Measurements from ENCODE around the gene COL3A1.

The COL3A1 gene

DNA sequence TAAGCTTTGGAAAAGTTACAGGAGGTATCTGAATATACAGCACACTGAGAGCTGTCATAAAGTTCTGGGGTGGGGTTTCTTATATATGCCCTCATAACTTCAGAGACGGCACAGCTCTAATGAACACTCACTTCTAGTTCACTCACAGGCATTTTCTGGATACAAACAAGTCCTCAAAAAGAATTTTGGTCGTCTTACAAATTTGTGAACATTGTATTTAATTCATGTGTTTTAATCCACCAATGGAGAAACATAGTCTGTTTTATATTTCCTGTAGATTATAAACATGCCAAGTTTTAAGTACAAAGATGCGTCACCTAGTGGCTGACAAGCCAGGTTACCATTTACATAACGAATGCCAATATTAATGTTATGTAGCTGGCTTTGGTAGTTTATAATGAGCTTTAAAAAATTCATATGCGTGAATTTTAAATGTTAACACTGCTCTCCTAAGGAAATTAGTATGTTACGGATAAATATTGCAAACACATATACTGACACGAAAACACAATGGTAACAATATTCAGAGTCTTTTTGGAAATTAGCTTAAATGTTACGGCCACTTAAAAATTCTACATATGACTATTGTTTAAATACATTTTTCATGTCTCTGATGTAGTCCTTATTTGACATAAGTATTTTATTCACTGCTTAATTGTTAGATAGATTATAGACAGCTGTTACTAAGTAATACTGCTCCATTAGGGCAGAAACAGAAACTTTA lies 2.5 kb downstream of the COL3A1 start:
- DNase-seq, result no peak

GRCh38 chr2:188977317-188977716 lies 3.1 kb downstream of the COL3A1 start:
- DNase-seq, result no peak

GRCh38 chr2:188978291-188979081 lies 4.3 kb downstream of the COL3A1 start:
- peak in 1 of 2 experiments; percentile 5 for DNase-seq

DNA sequence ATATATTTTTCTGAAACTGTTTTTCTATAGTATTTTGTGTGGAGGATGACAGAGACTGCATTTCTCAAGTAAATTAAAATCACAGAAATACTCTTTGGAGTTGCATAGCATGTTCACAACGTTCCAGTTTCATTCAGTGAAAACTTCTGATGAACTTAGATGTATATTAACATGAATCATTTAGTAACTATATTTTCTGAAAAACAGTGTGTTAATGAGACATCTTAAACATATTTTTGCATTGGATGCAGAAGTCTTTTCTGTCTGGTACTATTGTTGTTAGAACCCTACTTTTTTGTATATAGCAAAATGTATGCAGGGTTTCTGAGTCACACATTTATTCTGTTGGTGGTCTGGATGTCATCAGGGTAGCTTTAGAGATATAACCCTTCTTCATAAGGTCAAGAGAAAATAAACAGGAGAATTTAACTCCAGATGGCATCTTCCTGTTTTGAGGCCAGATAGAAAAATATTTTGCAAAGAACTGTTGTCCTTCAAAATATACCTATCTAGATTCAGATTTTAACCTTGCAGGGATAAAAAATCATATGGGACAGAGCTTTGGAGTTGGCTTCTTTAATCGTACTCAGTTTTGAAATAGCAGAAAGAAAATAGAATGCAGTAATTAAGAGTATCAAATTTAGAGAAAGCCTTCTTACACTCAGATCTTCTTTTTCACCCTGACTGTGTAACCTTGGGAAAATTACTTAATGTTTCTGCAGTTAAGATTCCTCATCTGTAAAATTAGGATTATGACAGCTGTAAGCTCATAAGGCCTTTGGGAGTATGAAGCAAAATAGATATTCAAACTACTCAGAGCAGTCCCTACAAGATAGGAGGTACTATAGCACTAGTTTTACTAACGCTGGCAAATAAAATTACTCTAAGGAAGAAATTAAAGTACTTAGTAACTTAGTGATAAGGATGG lies 5.3 kb downstream of the COL3A1 start:
- DNase-seq, result no peak

GRCh38 chr2:188983427-188984064 lies 9.4 kb downstream of the COL3A1 start:
- DNase-seq, result no peak

DNA sequence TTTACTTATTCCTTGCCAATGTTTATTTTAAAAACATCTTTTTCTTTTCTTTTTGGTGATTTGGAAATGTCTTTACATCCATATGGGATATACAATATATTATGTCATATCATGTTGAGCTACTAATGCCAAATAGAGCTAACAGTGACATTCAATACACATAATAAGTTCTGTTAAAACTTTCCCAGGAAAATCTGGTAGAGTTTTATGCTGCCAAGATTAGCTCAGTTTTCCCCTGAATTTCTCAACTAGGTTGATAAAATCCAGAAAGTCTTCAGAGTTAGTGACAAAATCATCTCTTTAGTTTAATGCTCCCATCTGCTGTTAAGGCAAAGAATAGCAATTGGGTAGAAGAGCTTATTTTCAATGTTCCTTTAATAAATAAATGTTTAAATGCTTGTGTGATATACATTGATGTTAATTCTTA lies 9.9 kb downstream of the COL3A1 start:
- no peak for DNase-seq

GRCh38 chr2:188984680-188985079 lies 10.5 kb downstream of the COL3A1 start:
- no peak for DNase-seq

DNA sequence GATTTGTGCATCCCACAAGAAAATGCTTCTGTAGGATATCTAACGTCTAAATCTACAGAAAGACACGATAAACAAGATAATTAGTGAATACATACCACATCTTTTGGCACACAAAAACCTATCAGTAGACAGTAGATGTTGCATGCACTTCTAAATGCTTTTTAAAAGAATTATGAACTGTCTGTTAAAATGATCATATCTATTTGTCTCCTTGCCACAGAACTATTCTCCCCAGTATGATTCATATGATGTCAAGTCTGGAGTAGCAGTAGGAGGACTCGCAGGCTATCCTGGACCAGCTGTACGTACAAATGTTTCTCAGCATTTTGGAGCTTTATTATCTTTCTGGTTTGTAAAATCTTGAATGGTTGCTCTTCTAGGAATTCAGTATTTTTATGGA lies 12.7 kb downstream of the COL3A1 start:
- no peak for DNase-seq

GRCh38 chr2:188993247-188993646 lies 19.1 kb downstream of the COL3A1 start:
- DNase-seq, result no peak

- DNase-seq, result no peak
These were observed 23.1 kb downstream of the COL3A1 start for GRCh38 chr2:188997263-188997662.

DNA sequence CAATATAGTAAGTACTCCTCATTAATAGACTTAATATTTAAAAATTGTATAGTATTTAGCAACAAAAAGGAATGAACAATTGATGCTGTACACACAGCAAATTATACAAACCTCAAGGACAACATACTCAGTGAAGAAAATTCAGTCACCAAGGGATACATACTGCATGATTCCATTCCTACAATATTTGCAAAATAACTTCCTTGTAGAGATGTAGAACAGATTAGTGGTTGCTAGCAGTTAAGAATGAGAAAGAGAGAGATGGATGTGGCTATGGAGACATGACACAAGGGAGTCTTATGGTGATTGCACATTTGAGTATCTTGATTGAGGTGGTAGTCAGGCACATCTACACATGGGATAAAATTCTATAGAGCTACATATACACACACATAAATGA lies 26.0 kb downstream of the COL3A1 start:
- DNase-seq, result no peak

DNA sequence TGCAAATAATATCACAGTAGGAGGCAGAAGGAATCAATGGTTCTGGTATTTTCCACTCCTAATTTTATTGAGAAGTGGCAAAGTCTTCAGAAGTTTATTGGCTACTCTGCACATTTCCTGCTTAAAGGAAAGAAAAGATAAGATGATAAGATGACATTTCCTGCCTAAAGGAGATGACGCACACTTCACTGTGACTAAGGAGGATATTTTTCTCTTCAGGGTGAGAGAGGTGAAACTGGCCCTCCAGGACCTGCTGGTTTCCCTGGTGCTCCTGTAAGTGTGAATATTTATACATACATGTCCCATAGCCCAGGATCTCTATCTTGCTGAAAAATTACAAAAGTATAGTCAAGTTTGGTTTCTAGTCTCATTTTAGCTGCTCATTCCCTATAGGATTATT lies 27.9 kb downstream of the COL3A1 start:
- no peak for DNase-seq

- DNase-seq, result no peak
These were observed 34.5 kb downstream of the COL3A1 start for GRCh38 chr2:189008555-189009262.

- DNase-seq, result no peak
These were observed 36.4 kb downstream of the COL3A1 start for GRCh38 chr2:189010536-189010935.

DNA sequence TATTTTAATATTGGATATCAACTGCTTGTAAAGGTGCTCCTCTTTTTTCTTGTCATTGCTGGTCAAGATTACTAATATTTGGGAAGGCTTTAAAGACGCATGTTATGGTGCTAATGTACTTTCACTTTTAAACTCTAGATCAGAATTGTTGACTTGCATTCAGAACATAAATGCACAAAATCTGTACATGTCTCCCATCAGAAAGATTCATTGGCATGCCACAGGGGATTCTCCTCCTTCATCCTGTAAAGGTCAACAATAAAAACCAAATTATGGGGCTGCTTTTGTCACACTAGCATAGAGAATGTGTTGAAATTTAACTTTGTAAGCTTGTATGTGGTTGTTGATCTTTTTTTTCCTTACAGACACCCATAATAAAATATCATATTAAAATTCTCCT lies 38.2 kb downstream of the COL3A1 start:
- no peak for DNase-seq

DNA sequence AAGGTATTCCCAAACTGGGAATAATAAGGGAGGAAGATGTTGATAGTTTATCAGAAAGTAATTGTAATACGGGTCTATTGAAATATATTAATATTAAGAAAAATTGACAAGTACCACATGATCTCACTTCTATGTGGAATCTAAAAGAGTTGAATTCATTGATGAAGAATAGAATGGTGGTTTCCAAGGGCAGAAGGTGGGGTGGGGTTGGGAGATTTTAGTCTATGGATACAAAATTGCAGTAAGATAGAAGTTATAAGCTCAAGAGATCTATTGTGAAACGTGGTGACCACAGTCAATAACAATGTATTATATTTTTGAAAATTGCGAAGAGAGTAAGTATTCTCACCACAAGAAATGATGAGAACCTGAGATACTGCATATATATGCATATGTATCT lies 38.9 kb downstream of the COL3A1 start:
- no peak for DNase-seq

DNA sequence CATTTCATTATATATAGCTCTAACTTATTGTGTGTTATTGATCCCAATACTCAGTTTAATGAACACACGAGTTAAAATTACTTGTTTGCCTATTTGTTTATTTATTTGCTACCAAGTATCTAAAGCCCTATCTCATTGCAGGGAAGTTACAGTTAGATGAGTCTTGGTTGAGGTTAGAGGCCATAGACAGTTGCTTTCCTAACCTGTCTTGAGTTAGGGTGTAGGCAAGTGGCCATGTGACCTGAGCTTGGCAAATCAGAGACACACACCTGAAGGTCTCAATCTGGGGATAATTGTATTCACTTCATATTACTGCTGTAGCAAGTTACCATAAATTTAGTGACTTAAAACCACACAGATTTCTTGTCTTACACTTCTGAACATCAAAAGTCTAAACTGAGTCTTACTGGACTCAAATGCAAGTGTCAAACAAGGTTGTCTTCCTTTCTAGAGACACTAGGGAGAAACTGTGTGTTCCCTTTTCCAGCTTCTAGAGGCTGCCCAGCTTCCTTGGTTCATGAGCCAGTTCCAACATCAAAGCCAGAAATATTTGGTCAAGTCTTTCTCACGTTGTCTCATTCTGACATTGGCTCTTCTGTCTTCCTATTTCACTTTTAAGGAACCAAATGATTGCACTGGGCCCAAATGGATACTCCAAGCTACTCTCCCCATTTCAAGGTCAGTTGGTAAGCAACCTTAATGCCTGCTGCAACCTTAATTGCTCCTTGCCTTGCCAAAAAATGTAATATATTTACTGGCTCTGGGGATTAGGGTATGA lies 39.7 kb downstream of the COL3A1 start:
- DNase-seq, result no peak

DNA sequence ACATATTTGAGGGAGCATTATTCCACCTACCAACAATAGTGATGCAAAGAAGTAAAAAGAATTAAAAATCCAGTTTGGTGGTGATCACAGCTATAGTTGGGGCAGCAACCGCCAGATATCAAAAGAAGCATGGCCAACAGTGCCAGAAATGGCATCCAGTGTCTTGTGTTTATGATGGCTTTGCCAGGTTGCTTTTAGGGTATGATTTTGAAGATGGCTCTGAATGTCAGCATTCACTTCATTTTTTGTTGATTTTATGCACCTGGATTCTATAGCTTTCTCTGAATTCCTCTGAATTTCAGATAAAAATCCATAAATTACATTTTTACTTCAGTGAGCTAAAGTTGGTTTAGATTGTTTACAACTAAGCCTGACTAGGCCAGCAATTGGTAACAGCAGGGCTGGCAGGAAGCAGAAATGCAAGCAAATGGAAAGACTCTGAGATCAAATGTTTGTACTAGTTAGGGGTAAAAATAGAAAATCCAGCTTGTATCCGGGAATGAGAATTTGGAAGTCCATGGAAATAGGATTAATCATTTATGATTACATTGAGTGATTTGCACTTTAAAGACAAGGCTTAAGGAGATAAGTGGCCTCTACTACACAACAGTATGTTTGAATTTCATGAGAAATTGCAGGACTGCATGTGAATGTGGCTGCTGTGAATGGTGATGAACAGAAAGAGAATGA lies 40.4 kb downstream of the COL3A1 start:
- DNase-seq, result no peak

- DNase-seq, result no peak
These were observed 41.2 kb downstream of the COL3A1 start for GRCh38 chr2:189015359-189015758.

DNA sequence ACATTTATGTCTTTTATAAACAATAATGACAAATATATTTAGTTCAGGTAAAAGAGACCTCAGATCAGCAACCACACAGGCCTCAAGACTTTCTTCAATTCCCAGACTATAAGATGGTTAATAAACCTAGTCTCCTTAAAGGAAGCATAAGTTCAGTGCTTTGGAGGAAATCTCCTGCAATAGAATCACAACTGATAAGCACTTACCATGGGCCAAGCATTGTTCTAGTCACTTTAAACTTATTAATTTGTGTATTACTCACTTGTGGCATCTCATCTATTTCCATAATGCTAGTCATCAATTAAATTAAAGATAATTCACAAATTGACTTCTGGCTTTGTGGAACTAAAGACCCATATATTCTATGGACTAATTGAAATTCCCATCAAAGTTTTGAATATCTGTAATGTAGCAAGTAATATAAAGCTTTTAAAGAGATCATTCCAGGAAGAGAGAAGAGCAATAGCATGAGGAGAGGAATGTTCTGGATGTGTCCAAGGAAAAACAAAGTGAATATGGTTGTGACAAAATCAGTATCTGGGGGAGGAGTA lies 42.2 kb downstream of the COL3A1 start:
- no peak for DNase-seq

Data from activated CD4-positive, alpha-beta T cell treated with anti-CD3 and anti-CD28 coated beads, Interleukin-2, amount 50 U/mL, for 48 hours (primary cell).